ENCODE measurements around the gene HOXB7.

Gene HOXB7

DNA sequence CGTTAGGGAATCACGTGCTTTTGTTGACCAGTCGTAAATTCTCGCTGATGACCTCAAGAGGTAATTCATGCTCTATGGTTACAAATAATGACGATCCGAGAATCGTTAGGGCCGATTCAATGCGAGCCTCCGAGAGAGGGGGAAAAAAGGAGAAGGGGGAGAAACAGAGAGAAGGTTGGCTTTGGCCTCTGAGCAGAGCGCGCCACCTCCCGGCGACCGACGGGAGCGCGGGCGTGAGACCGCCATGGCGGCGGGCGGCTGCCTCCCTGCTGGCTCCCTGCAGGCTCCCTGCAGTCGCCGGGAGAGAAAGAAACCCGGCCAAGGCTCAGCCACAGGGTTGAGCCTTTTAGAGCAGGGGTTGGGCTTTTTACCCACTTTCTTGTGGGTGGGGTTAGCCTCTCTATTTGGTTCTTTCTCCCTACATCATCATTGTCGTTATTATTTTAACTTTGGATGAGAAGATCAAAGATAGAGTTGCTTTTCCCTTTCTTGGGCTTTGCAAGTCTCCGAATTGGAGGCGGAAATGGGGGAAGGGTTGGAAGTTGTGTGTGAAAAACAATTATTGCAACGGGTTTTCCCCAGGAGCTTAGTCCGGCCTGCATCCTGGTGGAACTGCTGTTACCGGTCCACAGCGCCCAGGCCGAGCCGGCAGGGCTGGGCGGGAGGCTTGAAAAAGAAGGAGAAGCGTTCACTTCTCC lies 16.8 kb downstream of the HOXB7 start:
- peak; percentile 58 for FAIRE-seq

DNA sequence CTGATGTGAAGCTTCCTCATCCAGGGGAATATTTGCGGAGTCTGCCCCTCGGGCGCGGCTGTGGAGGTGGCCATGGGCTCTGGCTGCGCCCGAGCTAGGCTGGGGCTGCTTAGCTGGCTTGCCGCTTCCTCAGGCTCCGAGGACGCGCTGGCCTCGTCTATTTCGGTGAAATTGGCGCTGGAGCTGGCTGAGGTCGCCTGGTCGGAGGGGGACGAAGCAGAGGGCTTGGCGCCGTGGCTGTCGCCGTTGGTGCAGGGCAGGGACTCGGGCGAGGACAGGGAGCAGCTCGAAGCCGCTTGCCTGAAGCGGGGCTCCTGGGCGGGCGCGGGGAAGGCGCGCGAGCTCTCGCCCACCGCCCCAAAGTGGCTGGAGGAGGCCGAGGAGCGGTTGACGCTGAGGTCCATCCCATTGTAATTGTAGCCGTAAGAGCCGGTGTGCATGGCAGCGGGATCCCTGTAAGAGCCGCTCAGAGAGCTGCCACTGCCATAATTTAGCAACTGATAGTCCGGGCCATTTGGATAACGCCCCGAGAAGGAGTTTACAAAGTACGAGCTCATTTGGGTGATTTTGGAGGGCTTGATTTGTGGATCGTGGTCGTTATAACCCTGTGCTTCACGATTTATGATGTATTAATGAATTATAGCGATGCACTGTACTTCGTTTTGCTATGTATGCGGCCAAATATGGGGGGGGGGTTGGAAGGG lies 17.5 kb downstream of the HOXB7 start, which contains the start of gene HOXB5:
Gene HOXB5, minus strand, starts transcription at position 654 of the 704 bp plus-strand sequence. Its CDS starts 97 bp downstream, at position 557.
- FAIRE-seq = no peak

DNA sequence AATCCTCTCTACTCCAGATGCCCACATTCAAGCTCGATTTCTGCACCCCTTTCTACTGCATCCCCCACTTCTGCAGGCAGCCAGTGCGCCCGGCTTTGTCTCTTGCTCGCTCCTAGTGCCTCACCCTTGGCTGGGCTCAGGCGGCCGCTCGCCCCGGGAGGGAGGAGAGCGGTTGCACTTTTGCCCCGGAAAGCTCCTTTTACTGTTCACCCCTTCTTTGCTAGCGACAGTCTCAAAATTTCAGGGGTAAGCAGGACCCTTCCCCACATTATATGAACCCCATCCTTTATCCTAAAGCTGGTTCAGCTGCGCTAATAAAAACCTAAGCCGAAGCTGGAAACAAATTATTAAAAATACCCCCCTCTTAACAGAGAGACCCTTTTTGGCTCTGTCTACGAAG lies 18.2 kb downstream of the HOXB7 start:
- FAIRE-seq = no peak

DNA sequence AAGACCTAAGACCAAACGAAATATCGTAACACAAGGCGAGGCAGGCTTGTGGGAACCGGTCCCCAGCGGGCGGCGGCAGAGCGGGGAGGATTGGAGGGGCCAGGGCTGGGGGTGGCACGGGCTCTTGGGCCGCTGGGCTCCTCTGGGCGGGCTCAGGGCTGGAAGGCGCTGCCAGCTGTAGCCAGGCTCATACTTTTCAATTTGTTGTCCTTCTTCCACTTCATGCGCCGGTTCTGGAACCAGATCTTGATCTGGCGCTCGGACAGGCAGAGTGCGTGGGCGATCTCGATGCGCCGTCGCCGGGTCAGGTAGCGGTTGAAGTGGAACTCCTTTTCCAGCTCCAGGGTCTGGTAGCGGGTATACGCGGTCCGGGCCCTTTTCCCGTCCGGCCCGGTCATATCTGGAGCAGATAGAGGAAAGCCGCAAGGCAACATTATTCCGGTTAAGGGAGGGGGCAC lies 18.7 kb downstream of the HOXB7 start:
- FAIRE-seq = no peak

GRCh38 chr17:48591255-48592056 lies 19.4 kb downstream of the HOXB7 start:
- no peak for FAIRE-seq

- no peak for FAIRE-seq
Observed at GRCh38 chr17:48590607-48591161, 20.1 kb downstream of the HOXB7 start.

- peak; percentile 65 for FAIRE-seq
Observed at GRCh38 chr17:48589831-48590606, 20.8 kb downstream of the HOXB7 start, which contains the start of gene HOXB3. Gene HOXB3 (minus strand): TSS chr17:48590241. CDS start chr17:48552474, 37,767 bp downstream.

- FAIRE-seq = no peak
Observed at GRCh38 chr17:48589060-48589830, 21.6 kb downstream of the HOXB7 start.

- FAIRE-seq = no peak
Observed at GRCh38 chr17:48588528-48588927, 22.3 kb downstream of the HOXB7 start.

DNA sequence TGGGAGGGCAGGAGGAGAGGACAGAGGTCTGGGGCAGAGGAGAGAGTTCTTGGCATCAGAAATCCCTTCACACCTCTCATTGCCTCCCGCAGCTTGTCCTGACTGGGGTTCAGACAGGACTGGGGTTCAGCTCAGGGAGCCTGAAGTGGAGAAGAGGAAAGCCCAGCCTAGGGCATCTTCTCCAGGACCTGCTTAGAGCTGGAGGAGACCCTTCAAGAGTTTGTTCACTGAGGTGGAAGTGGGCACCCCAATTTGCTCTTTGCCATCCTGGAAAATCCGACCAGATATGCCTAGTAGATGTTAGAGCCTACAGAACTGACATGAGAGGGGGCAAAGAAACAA lies 22.8 kb downstream of the HOXB7 start:
- no peak for FAIRE-seq

DNA sequence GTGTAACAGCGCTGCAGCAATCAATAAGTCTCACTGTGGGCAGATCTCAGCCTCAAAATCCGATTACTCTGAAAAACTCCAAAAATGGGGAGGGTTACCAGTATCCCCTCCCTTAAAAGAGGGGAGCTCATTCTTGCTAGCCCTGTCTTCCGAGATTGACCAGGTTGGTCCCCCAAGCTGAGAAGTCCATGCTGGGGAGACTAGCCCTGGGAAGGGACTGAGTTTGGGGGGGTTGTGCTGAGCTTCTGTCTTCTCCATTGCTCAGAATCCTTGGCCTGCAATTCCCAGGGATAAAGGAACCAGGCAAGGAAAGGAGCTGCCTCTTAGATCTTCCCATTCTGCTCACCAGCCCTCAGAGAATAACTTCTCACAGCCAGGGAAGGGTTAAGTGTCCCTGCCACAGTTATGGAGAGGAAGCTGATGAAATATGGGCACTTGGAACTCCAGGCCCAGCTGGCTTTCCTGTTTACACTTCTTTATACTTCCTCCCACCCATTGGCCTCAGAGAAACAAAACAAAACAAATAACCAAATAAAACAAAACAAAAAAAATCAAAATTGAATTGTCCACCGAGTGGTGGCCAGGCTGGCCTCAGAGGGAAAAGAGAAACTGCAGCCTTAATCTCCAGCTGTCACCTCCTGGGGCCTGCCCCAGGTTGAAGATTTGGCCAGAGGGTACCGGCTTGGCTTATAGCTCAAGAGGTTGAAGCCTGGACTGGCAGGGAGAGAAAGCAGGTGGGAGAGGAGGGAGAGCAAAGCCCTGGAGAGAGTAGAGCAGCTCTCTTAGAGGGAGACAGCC lies 23.3 kb downstream of the HOXB7 start:
- no peak for FAIRE-seq

DNA sequence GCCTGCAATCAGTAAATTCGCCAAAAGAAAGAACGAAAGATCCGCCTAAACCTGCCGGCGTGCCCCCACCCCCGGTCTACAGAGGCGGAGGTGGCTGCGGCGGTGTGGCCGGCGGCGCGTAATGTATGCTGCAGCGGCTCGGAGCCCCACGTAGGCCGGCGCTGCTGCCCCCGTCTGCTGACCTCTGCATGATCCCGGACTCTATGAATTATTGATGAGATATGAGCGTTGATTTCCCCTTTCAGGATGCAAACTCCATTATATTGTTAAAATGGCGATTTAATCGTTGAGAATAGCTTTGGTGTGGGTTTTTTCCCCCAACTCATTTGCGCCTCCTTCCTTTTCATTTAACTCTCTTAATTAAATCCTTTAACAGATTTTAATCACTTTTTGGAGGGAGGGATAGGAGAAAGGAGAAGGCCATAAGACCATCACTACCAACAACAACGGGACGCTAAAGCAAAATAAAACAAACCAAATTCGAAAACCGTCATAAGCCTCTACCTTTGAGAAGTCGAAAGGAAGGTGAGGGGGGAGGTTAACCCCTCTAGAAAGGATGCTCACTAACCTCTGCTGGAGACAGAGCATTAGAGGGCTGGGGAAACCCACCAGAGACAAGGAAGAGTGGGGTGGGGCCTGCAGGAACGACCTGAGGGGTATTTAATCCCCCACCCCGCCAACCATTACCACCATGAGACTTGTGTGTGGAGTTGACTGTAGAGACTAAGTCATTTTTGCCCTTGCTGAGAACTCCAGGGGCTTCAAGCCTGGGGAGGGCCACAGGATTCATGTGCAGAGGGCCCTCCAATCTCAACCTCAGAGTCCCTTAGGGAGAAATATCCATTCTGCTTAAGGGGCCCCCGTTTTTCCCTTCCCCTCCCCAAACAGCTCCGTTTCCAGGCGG lies 24.2 kb downstream of the HOXB7 start:
- FAIRE-seq = no peak

DNA sequence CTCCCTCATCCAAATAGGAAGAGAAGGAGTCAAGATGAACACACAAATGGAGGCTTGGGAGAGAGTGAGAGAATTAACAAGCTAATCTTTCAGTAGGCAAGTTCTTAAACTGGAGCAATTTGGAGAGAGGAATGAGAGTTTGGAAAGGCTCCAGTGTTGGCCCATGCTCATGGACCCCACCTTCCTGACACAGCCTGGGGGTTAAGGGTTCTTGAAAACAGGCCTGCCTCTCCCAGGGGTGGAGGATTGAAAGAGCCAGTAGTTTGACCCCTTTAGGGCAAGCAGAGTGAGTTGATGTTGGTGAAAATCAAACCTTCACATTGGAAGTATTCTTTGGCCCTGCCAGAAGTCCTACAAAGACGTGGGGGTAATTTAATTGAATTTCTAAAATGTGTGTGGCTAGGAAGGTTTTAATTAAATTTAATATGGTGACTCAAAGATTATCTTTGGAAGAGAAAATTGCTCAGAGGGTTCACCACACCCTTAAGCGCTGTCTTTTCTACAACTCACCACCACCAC lies 26.5 kb downstream of the HOXB7 start:
- no peak for FAIRE-seq

- FAIRE-seq = no peak
Observed at GRCh38 chr17:48583708-48584222, 27.1 kb downstream of the HOXB7 start.

DNA sequence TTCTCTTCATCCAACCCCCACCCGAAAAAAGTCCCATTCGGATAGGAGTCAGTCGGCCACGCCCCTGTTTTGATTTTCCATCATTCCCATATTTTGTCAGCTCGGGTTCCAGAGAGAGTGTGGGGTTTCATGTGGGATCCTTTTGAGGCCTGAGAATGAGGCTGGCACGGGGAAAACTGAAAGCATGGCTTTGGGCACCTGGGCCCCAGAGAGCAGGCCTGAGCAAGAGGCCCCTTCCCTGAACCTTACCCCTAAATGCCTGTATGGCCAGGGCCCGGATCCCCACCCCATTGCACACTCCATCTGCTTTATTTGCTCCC lies 28.1 kb downstream of the HOXB7 start:
- FAIRE-seq = no peak

GRCh38 chr17:48579760-48580554 lies 30.9 kb downstream of the HOXB7 start:
- no peak for FAIRE-seq

DNA sequence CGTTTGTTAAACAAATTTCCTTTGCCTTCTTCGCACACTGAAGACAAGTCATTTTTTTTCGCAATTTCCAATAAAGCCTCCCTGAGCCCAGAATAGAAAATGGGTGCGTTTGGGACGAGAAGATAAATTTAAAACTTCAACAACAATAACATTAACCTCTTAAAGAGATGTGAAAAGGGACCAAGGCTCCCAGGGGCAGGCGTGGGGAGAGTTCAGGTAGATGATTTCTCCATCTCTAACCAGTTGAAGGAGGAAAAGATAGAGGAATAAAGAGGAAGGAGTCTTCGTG lies 31.4 kb downstream of the HOXB7 start:
- FAIRE-seq = no peak

- no peak for FAIRE-seq
Observed at GRCh38 chr17:48578616-48579470, 32.0 kb downstream of the HOXB7 start.

All from TTC549 (cell line).